ENCODE measurements around the gene WWTR1. TPM values are rescaled to one million over a fixed set of nuclear protein-coding genes. Genes with fewer than 3 reads are reported as not detected.
A peak's percentile ranks its signal among the peaks of the same experiment; 100 is the strongest.

Gene WWTR1
- total and polyA plus RNA-seq, 2 experiments from 2014 or later, result 25.1 to 26.2 TPM

- TF ChIP-seq CREB1 (CRISPR knock-in tag; IDR thresholded peaks at IDR 0.05; ENCODE audit: low read depth) (no peak), ZNF331 (CRISPR knock-in tag; IDR thresholded peaks at IDR 0.05; ENCODE audit: low read depth) (no peak)
Observed at GRCh38 chr3:149660462-149660861, 2.6 kb upstream of the WWTR1 start (continued).

GRCh38 chr3:149658744-149659497 lies 1.1 kb upstream of the WWTR1 start:
- H4K20me1 ChIP-seq (replicated peaks; ENCODE audit: insufficient read depth), result 0 out of 2 replicates have a peak, but pooled peaks cover 7% of the 10 kb centered on the region
- Mint-ChIP-seq H3K36me3 (ENCODE audit: low read depth) (peaks cover 27% of the 10 kb centered on the region), H3K4me1 (peaks cover 58% of the 10 kb centered on the region), H3K4me3 (peak overlapping the region; percentile 88), H3K27ac (peak overlapping the region; percentile 98), H3K27me3 (ENCODE audit: insufficient read depth, low read depth, poor library complexity) (peaks cover 28% of the 10 kb centered on the region), H3K9me3 (no peaks in the 10 kb centered on the region)
- TF ChIP-seq NANOG (IDR thresholded peaks at IDR 0.05; ENCODE audit: borderline replicate concordance), result 0 out of 2 replicates have a peak, but pooled peaks have one; percentile 11
- peak; percentile 52; the same call in 1 of the 2 replicates for TF ChIP-seq ETS1 (IDR thresholded peaks at IDR 0.05)
- no peak for TF ChIP-seq STAT1 (IDR thresholded peaks at IDR 0.05; ENCODE audit: unreplicated experiment)
- peak overlapping the region; percentile 80 for H3K4me2 ChIP-seq
- peaks cover 34% of the 10 kb centered on the region for H3K79me2 ChIP-seq (replicated peaks; ENCODE audit: insufficient read depth)
- ATAC-seq (peak; percentile 34), DNase-seq (ENCODE audit: low spot score) (peak; percentile 84)
- peaks cover 54% of the 10 kb centered on the region for H3K4me1 ChIP-seq (ENCODE audit: insufficient read depth)
- H3K27me3 ChIP-seq (ENCODE audit: insufficient read depth), result peaks cover 7% of the 10 kb centered on the region; the same call in 1 of the 2 replicates
- no peaks in the 10 kb centered on the region for H3K9me2 ChIP-seq (ENCODE audit: insufficient read depth)
- no peak overlapping the region for H2AFZ ChIP-seq
- H3F3A ChIP-seq (replicated peaks; ENCODE audit: low read depth), result 0 out of 2 replicates have a peak, but pooled peaks cover 3% of the 10 kb centered on the region
- H3K36me3 ChIP-seq (ENCODE audit: insufficient read depth), result peaks cover 7% of the 10 kb centered on the region; the same call in 1 of the 2 replicates
- peak overlapping the region; percentile 75 for H3K4me3 ChIP-seq
- H3K27ac ChIP-seq (ENCODE audit: low read depth), result peak overlapping the region; percentile 96

- H3K79me2 ChIP-seq (replicated peaks; ENCODE audit: insufficient read depth), result peaks cover 49% of the 10 kb centered on the region
- DNase-seq (ENCODE audit: low spot score), result peak; percentile 71
- TF ChIP-seq ZNF462 (CRISPR knock-in tag; IDR thresholded peaks at IDR 0.05) (no peak), EZH2 (IDR thresholded peaks at IDR 0.05; ENCODE audit: low read depth, unreplicated experiment) (no peak)
- H3K4me1 Mint-ChIP-seq, result peaks cover 57% of the 10 kb centered on the region
- no peaks in the 10 kb centered on the region for H3K9me3 Mint-ChIP-seq
- peak overlapping the region; percentile 75 for H3K4me3 ChIP-seq
- peak; percentile 52 for ATAC-seq
- peak overlapping the region; percentile 96 for H3K27ac ChIP-seq (ENCODE audit: low read depth)
- H3K27me3 Mint-ChIP-seq (ENCODE audit: insufficient read depth, low read depth, poor library complexity), result peaks cover 25% of the 10 kb centered on the region
- H3K27ac Mint-ChIP-seq, result peak overlapping the region; percentile 98
- peaks cover 54% of the 10 kb centered on the region for H3K4me1 ChIP-seq (ENCODE audit: insufficient read depth)
- H3K9me2 ChIP-seq (ENCODE audit: insufficient read depth), result no peaks in the 10 kb centered on the region
- H3K36me3 ChIP-seq (ENCODE audit: insufficient read depth), result peaks cover 7% of the 10 kb centered on the region; the same call in 1 of the 2 replicates
- H2AFZ ChIP-seq, result 0 out of 2 replicates have a peak overlapping the region, but pooled peaks have one; percentile 19
- peak overlapping the region; percentile 80 for H3K4me2 ChIP-seq
- H3K4me3 Mint-ChIP-seq, result peak overlapping the region; percentile 88
- H3K36me3 Mint-ChIP-seq (ENCODE audit: low read depth), result peaks cover 32% of the 10 kb centered on the region
- peaks cover 7% of the 10 kb centered on the region; the same call in 1 of the 2 replicates for H3K27me3 ChIP-seq (ENCODE audit: insufficient read depth)
- 0 out of 2 replicates have a peak, but pooled peaks cover 1% of the 10 kb centered on the region for H3F3A ChIP-seq (replicated peaks; ENCODE audit: low read depth)
- peaks cover 11% of the 10 kb centered on the region; the same call in 1 of the 2 replicates for H4K20me1 ChIP-seq (replicated peaks; ENCODE audit: insufficient read depth)
Observed at GRCh38 chr3:149657321-149657925, 402 bp downstream of the WWTR1 start.

All from GM23338 (cell line).